ENCODE measurements around the gene BAIAP3. TPM values are rescaled to one million over a fixed set of nuclear protein-coding genes. Genes with fewer than 3 reads are reported as not detected.

BAIAP3 gene
- polyA plus RNA-seq, 3 donors from 2014 or later = 1.9 to 4.0 TPM; not detected in 1

DNA sequence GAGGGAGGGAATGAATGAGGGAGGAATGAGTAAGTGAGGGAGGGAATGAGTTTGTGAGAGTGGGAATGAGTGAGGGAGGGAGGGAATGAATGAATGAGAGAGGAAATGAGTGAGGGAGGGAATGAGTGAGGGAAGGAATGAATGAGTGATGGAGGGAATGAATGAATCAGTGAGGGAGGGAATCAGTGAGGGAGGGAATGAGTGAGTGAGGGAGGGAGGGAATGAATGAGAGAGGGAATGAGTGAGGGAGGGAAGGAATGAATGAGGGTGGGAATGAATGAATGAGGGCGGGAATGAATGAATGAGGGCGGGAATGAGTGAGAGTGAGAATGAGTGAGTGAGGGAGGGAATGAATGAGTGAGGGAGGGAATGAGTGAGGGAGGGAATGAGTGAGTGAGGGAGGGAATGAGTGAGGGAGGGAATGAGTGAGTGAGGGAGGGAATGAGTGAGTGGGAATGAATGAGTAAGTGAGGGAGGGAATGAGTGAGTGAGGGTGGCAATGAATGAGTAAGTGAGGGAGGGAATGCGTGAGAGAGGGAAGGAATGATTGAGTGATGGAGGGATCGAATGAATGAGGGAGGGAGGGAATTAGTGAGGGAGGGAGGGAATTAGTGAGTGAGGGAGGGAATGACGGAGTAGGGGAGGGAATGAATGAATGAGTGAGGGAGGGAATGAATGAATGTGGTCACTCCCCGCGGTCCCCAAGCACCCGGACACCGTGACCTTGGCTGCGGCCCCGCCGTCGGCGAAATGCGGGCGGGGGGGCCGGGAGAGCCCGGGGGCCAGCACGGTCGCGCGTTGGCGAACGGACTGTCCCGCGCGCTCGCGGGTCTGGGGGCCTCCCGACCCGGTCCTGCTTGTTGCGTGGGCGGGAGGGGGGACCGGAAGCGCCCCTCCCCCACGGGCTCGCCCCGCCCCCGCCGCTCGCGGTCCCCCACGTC lies 25.1 kb upstream of the BAIAP3 start:
- peak overlapping the region; percentile 85 to 95 (median 91) for H3K4me3 Mint-ChIP-seq
- H3K4me1 Mint-ChIP-seq = peaks cover 28 to 48% of the 10 kb centered on the region in 2 donors
- peaks cover 0 to 3% (median 0%) of the 10 kb centered on the region in 3 donors for H3K36me3 Mint-ChIP-seq
- H3K9me3 Mint-ChIP-seq = no peaks in the 10 kb centered on the region
- H3K27me3 Mint-ChIP-seq (ENCODE audit: low read depth in 3 of 3) = peaks cover 6 to 16% (median 15%) of the 10 kb centered on the region in 3 donors
- peak overlapping the region; percentile 48 to 99 (median 99) for H3K27ac Mint-ChIP-seq
- DNase-seq = no peak

GRCh38 chr16:1308977-1309885 lies 24.2 kb upstream of the BAIAP3 start, which contains the start of gene UBE2I:
Gene UBE2I (plus strand): TSS chr16:1309636. CDS start chr16:1314031, 4,395 bp downstream.
- H3K36me3 Mint-ChIP-seq = peaks cover 0 to 3% (median 0%) of the 10 kb centered on the region in 3 donors
- peak; percentile 99 for DNase-seq
- H3K9me3 Mint-ChIP-seq = no peaks in the 10 kb centered on the region
- peaks cover 6 to 16% (median 15%) of the 10 kb centered on the region in 3 donors for H3K27me3 Mint-ChIP-seq (ENCODE audit: low read depth in 3 of 3)
- peak within 1 kb of the TSS; percentile 97 to 99 (median 98) for H3K4me3 Mint-ChIP-seq
- peak within 1 kb of the TSS; percentile 98 to 100 (median 99) for H3K27ac Mint-ChIP-seq
- H3K4me1 Mint-ChIP-seq = peaks cover 29 to 44% of the 10 kb centered on the region in 2 donors

DNA sequence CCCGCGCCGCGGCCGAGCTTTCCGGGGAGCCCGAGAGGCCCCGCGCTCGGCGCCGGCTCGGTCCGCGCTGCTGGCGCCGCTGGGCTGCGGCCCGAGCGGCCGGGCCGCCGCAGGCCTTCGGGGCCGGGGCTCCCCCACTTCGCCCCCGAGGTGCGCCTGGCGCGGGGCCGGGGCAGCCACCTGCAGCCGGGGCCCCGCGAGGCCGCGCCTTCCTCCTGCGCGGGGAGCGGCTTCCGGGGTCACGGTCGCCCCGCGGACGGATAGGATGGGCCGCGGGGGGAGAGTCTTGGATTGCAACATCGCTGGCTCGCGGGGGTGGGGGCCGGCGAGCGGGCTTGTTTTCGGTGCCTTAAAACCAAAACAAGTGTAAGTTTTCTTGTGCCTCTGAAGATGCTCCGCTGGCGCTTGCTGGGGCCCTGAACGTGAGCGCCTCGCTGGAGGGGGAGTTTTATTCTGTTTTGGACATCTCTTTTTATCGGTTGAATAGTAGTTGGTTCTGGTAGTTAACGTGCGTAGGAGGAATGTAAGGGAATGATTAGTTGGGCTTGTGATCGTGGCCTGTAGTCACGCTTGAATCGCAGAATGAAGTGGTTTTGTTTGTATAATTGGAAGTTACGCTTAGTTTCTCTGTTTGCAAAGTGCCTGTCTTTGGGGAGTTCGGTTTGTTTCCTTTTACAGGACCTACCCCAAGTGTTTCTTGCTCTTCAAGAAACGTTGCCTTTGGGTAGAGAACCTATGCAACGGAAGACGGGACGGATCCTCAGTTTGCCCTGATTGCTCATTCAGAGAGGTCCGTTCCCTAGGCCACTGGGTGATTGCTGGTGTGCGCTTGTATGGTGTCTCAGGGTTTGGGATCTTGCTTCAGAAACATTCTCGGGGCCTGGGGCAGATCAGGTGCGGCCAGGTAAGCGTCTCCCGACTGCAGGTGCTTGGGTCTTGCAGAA lies 23.3 kb upstream of the BAIAP3 start:
- DNase-seq = peak; percentile 75 to 81 (median 79)
- H3K36me3 Mint-ChIP-seq = peaks cover 0 to 3% (median 0%) of the 10 kb centered on the region in 3 donors
- peak overlapping the region; percentile 89 to 100 (median 98) for H3K27ac Mint-ChIP-seq
- no peaks in the 10 kb centered on the region for H3K9me3 Mint-ChIP-seq
- H3K4me3 Mint-ChIP-seq = peak overlapping the region; percentile 97 to 99 (median 98)
- H3K4me1 Mint-ChIP-seq = peaks cover 29 to 44% of the 10 kb centered on the region in 2 donors
- H3K27me3 Mint-ChIP-seq (ENCODE audit: low read depth in 3 of 3) = peaks cover 8 to 15% (median 12%) of the 10 kb centered on the region in 3 donors

DNA sequence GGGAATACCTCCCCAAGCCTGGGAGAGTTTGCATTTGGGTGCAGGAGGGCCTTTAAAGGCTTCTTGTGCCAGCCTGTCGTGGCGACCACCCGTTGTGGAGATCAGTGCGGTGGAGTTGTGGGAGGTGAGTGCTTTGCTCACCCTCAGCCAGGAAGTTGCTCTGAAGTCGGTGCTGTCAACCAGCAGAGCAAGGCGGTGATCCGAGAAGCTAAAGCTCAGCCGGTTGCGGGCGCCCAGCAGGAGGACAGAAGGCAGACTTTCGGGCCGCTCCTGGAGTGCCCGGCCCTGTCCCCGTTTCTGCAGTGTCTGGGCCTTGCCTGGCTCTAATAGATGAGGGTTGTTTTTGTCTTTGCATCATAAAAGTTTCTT lies 22.6 kb upstream of the BAIAP3 start:
- Mint-ChIP-seq H3K27me3 (ENCODE audit: low read depth in 3 of 3) (peaks cover 8 to 15% (median 12%) of the 10 kb centered on the region in 3 donors), H3K36me3 (peaks cover 0 to 3% (median 0%) of the 10 kb centered on the region in 3 donors), H3K27ac (peak overlapping the region; percentile 89 to 100 (median 98)), H3K4me3 (peak overlapping the region; percentile 97 to 99 (median 98)), H3K9me3 (no peaks in the 10 kb centered on the region), H3K4me1 (peaks cover 29 to 45% of the 10 kb centered on the region in 2 donors)
- peak; percentile 39 to 50 (median 47) for DNase-seq

- peak overlapping the region; percentile 97 to 99 (median 98) for H3K4me3 Mint-ChIP-seq
- H3K27me3 Mint-ChIP-seq (ENCODE audit: low read depth in 3 of 3) = peaks cover 8 to 15% (median 14%) of the 10 kb centered on the region in 3 donors
- H3K27ac Mint-ChIP-seq = peak overlapping the region; percentile 89 to 100 (median 98)
- DNase-seq = no peak
- peaks cover 29 to 44% of the 10 kb centered on the region in 2 donors for H3K4me1 Mint-ChIP-seq
- H3K36me3 Mint-ChIP-seq = peaks cover 0 to 7% (median 0%) of the 10 kb centered on the region in 3 donors
- no peaks in the 10 kb centered on the region for H3K9me3 Mint-ChIP-seq
These were observed 22.2 kb upstream of the BAIAP3 start for GRCh38 chr16:1311212-1311737.

DNA sequence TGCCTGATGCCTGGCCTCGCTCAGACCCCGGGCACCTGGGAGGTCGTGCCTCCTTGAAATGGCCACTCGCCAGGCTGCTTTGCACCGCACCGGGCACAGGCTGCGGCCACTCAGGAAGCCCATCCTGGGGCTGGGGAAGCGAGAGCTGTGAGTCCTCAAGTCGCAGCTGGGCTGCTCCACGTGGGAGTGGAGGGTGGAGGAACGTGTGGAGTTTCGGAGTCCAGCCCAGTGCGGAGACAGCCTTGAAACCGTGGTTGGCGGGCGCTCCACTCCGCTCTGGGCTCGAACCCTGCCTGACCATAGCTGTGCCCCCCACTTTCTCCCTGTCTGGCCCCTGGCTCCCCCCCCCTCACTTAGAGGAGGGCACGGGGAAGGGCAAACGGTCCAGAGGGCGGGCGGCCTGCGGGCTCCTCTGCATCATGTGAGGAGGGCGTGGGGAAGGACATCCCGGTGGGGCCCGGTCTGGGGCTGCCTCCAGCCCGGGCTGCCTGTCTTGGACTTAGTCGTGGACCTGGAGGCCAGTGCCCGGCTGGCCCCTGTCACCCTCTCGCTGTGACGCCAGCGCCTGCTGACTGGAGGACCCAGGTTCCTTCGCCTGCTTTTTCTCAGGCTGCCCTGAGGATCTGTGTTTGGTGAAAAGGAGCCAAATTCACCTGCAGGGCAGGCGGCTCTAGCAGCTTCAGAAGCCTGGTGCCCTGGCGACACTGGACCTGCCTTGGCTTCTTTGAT lies 21.5 kb upstream of the BAIAP3 start:
- Mint-ChIP-seq H3K36me3 (peaks cover 0 to 13% (median 4%) of the 10 kb centered on the region in 3 donors), H3K27me3 (ENCODE audit: low read depth in 3 of 3) (peaks cover 7 to 15% (median 14%) of the 10 kb centered on the region in 3 donors), H3K4me1 (peaks cover 29 to 43% of the 10 kb centered on the region in 2 donors), H3K9me3 (no peaks in the 10 kb centered on the region), H3K4me3 (peak overlapping the region; percentile 97 to 99 (median 98)), H3K27ac (peak overlapping the region in 1 of 6 donors; percentile 96)
- no peak for DNase-seq

DNA sequence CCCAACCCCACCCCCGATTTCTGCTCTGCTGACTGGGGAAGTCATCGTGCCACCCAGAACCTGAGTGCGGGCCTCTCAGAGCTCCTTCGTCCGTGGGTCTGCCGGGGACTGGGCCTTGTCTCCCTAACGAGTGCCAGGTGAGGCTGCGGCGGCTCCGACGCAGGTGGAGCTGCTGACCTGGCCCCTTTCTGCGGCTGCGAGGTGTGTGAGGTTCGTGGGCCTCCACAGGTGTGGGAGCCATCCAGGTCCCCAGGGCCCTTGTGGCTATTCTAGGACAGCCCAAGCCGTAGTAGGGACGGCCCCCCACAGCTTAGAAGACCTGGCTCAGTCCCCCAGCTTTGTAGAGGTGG lies 21.0 kb upstream of the BAIAP3 start:
- Mint-ChIP-seq H3K4me1 (peaks cover 29 to 43% of the 10 kb centered on the region in 2 donors), H3K27me3 (ENCODE audit: low read depth in 3 of 3) (peaks cover 6 to 15% (median 14%) of the 10 kb centered on the region in 3 donors), H3K36me3 (peaks cover 0 to 14% (median 4%) of the 10 kb centered on the region in 3 donors), H3K4me3 (peak overlapping the region; percentile 22 to 99 (median 58)), H3K9me3 (no peaks in the 10 kb centered on the region), H3K27ac (peak overlapping the region in 1 of 6 donors; percentile 19)
- DNase-seq = no peak

DNA sequence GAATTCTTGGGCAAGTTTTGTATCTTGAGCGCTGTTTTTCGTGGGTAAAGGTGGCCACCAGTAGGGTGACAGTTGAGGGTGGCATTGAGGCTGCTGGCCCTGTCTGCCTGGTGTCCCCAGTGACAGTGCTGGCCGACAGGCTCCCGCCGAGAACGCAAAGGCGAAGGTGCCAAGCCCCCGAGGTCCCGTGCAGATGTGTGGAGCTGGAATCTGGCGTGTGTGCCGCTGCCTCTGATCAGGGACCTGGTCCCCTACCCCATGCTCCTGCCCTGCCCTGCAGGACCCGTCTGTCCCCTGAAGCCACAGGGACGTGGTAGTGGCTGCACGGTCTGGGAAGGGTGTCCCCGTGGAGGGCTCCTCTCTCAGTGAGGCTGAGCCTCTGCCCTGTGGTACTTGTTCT lies 20.5 kb upstream of the BAIAP3 start:
- Mint-ChIP-seq H3K27ac (peak overlapping the region in 1 of 6 donors; percentile 19), H3K27me3 (ENCODE audit: low read depth in 3 of 3) (peaks cover 6 to 15% (median 14%) of the 10 kb centered on the region in 3 donors), H3K9me3 (no peaks in the 10 kb centered on the region), H3K4me3 (peak overlapping the region; percentile 22 to 98 (median 44)), H3K4me1 (peaks cover 29 to 43% of the 10 kb centered on the region in 2 donors), H3K36me3 (peaks cover 0 to 18% (median 4%) of the 10 kb centered on the region in 3 donors)
- no peak for DNase-seq

DNA sequence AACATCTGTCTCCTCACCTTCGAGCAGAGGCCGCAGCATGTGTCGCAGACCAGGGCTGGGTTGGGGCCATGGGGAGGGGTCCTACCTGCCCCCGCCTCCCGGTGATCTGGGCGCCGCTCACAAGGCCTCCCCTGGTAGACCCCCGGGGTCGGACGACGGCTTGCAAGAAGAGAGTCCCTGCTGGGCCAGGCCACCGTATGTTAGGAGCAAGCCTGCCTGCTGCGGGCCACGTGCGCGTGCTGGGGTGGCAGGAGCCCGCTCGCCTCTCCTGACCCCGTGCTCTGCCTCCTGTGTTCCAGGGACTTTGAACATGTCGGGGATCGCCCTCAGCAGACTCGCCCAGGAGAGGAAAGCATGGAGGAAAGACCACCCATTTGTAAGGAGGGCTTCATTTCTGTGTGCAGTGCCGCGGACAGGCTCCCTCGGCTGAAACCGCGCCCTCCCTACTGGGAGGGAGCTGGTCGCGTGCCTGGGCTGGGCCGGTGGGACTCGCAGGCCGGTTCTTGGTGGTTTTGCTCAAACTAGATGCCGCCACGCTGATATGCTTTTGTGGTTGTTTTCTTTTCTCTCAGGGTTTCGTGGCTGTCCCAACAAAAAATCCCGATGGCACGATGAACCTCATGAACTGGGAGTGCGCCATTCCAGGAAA lies 19.6 kb upstream of the BAIAP3 start:
- H3K4me3 Mint-ChIP-seq = no peak overlapping the region
- H3K4me1 Mint-ChIP-seq = peaks cover 29 to 41% of the 10 kb centered on the region in 2 donors
- no peak overlapping the region for H3K27ac Mint-ChIP-seq
- DNase-seq = no peak
- peaks cover 4 to 27% (median 9%) of the 10 kb centered on the region in 3 donors for H3K36me3 Mint-ChIP-seq
- H3K27me3 Mint-ChIP-seq (ENCODE audit: low read depth in 3 of 3) = peaks cover 6 to 16% (median 15%) of the 10 kb centered on the region in 3 donors
- H3K9me3 Mint-ChIP-seq = no peaks in the 10 kb centered on the region

- H3K4me3 Mint-ChIP-seq = no peak overlapping the region
- H3K27ac Mint-ChIP-seq = no peak overlapping the region
These were observed 18.9 kb upstream of the BAIAP3 start for GRCh38 chr16:1314399-1315068.

More at GRCh38 chr16:1314399-1315068, 18.9 kb upstream of the BAIAP3 start:
- Mint-ChIP-seq H3K36me3 (peaks cover 4 to 31% (median 9%) of the 10 kb centered on the region in 3 donors), H3K4me1 (peaks cover 29 to 42% of the 10 kb centered on the region in 2 donors), H3K27me3 (ENCODE audit: low read depth in 3 of 3) (peaks cover 4 to 12% (median 11%) of the 10 kb centered on the region in 3 donors), H3K9me3 (no peaks in the 10 kb centered on the region)
- DNase-seq = no peak

Measured in immature natural killer cell (primary cell).